OCI-LY7 (cell line): Measurements from ENCODE around the gene COG8. TPM values are rescaled to one million over a fixed set of nuclear protein-coding genes. Genes with fewer than 3 reads are reported as not detected.

Source experiments
- BruUV-seq: library from RNA; stranded (reverse); fragments of 400-500 nt; replicated peaks from 2 replicates; lab custom pipeline; 2021; lab: Mats Ljungman, UMichigan
- CTCF ChIA-PET: fragments of 300-600 bp; sonication (Branson Sonifier 250); formaldehyde crosslinking; loops from one replicate; lab custom pipeline; 2022; ENCODE audit warnings: antibody characterized with exemption; ENCODE audit not compliant: unreplicated experiment; lab: Charles Lee
- POLR2A ChIA-PET: fragments of 300-600 bp; sonication (Branson Sonifier 250); formaldehyde crosslinking; loops from one replicate; lab custom pipeline; 2022; ENCODE audit warnings: antibody characterized with exemption; lab: Charles Lee
- DNase-seq: peaks from one replicate; pipeline ENCODE4 v3.0.0-alpha.2; 2015; ENCODE audit warnings: low spot score
- H2AFZ ChIP-seq: fragments of 200-600 bp; sonication (generic), shearing (Covaris generic); 2 replicates; pipeline ENCODE4 v1.6.1; 2014; ENCODE audit warnings: mild to moderate bottlenecking, antibody characterized with exemption, low read length, moderate library complexity
- H3K27ac ChIP-seq: fragments of 200-600 bp; sonication (generic); 2 replicates; pipeline ENCODE4 v1.5.1; 2014; ENCODE audit warnings: mixed run types, low read depth, mild to moderate bottlenecking, moderate library complexity, low read length, inconsistent platforms; ENCODE audit not compliant: poor library complexity, severe bottlenecking
- H3K36me3 ChIP-seq: fragments of 200-600 bp; sonication (generic); 2 replicates; pipeline ENCODE4 v1.6.1; 2014; ENCODE audit warnings: mild to moderate bottlenecking, antibody characterized with exemption, low read length, moderate library complexity, mixed read lengths; ENCODE audit not compliant: insufficient read depth
- H3K4me1 ChIP-seq: fragments of 200-600 bp; sonication (generic); 2 replicates; pipeline ENCODE4 v1.5.1; 2014; ENCODE audit warnings: mild to moderate bottlenecking, low read length; ENCODE audit not compliant: insufficient read depth, poor library complexity, severe bottlenecking
- H3K4me2 ChIP-seq: fragments of 200-600 bp; sonication (generic); 2 replicates; pipeline ENCODE4 v1.6.1; 2014; ENCODE audit warnings: mild to moderate bottlenecking, low read length
- H3K4me3 ChIP-seq: fragments of 200-600 bp; sonication (generic); 2 replicates; pipeline ENCODE4 v1.5.1; 2014; ENCODE audit warnings: mild to moderate bottlenecking, low read depth, low read length; ENCODE audit not compliant: poor library complexity, severe bottlenecking
- H3K79me2 ChIP-seq: fragments of 200-600 bp; sonication (generic); 2 replicates; pipeline ENCODE4 v1.6.1; 2016; ENCODE audit warnings: low read depth, mild to moderate bottlenecking, low read length, moderate library complexity, mixed read lengths; ENCODE audit not compliant: insufficient read depth
- H3K9me2 ChIP-seq: fragments of 200-600 bp; sonication (generic); 2 replicates; pipeline ENCODE4 v1.6.1; 2016; ENCODE audit warnings: mild to moderate bottlenecking, low read length, mixed read lengths; ENCODE audit not compliant: insufficient read depth
- H3K9me3 ChIP-seq: fragments of 200-600 bp; sonication (generic); 2 replicates; pipeline ENCODE4 v1.6.1; 2014; ENCODE audit warnings: mild to moderate bottlenecking, mixed run types, low read length, mixed read lengths
- H4K20me1 ChIP-seq: fragments of 200-600 bp; sonication (generic); 2 replicates; pipeline ENCODE4 v1.6.1; 2014; ENCODE audit warnings: mild to moderate bottlenecking, antibody characterized with exemption, low read length, moderate library complexity, mixed read lengths; ENCODE audit not compliant: insufficient read depth
- CTCF ChIP-seq: fragments of 200-600 bp; sonication (generic); conservative IDR thresholded peaks from 2 replicates; pipeline ENCODE4 v1.5.1; 2014; ENCODE audit warnings: mild to moderate bottlenecking, antibody characterized with exemption, low read length, moderate library complexity, mixed read lengths
- EZH2phosphoT487 ChIP-seq: fragments of 200-600 bp; sonication (generic); IDR thresholded peaks from 2 replicates; pipeline ENCODE4 v1.6.1; 2018; ENCODE audit warnings: low read depth, borderline replicate concordance, mild to moderate bottlenecking, mixed run types, antibody characterized with exemption, low read length, moderate library complexity, mixed read lengths
- intact Hi-C: fragments of 100-400 bp; cut with micrococcal nuclease; formaldehyde crosslinking; loops from one replicate; pipeline ENCODE4 v1.10.0; 2022; ENCODE audit not compliant: unreplicated experiment
- total RNA-seq, 2 experiments: library from RNA; depleted of rRNA in 1 of 2; stranded (reverse); fragments of >200 nt in 1 of 2; shearing (Covaris generic) in 1 of 2; gene quantifications; 2 replicates each; pipeline ENCODE4 v1.2.3, GENCODE V29; 2014 to 2022

The COG8 gene
- total RNA-seq, 2 experiments from 2014 or later, result 55.9 to 60.3 TPM

GRCh38 chr16:69322343-69322742 is 17.0 kb downstream of the COG8 start:
- intact Hi-C loops, result no loop called here
- peaks cover 25% of the 10 kb centered on the region for H4K20me1 ChIP-seq

GRCh38 chr16:69321080-69321479 is 18.3 kb downstream of the COG8 start:
- Histone ChIP-seq H2AFZ (no peak overlapping the region), H3K27ac (no peak overlapping the region), H3K4me3 (no peak overlapping the region), H3K36me3 (peaks cover 92% of the 10 kb centered on the region), H3K9me2 (no peaks in the 10 kb centered on the region), H3K79me2 (peaks cover 34% of the 10 kb centered on the region), H3K4me2 (no peak overlapping the region), H4K20me1 (peaks cover 14% of the 10 kb centered on the region), H3K4me1 (peaks cover 7% of the 10 kb centered on the region), H3K9me3 (no peaks in the 10 kb centered on the region)
- intact Hi-C loops, result no loop called here
- no TSS peak for BruUV-seq
- CTCF ChIA-PET, result no interaction called here
- no peak for TF ChIP-seq EZH2phosphoT487
- no peak for TF ChIP-seq CTCF
- DNase-seq, result no peak
- POLR2A ChIA-PET, result interaction anchor here (2.3 kb wide), 1 partner anchor 8 kb away, joined by 7 read pairs; the partner anchor contains the start of gene PDF

More at GRCh38 chr16:69322343-69322742, 17.0 kb downstream of the COG8 start:
- Histone ChIP-seq H3K9me2 (no peaks in the 10 kb centered on the region), H2AFZ (no peak overlapping the region), H3K4me2 (no peak overlapping the region), H3K9me3 (no peaks in the 10 kb centered on the region), H3K27ac (no peak overlapping the region), H3K36me3 (peaks cover 92% of the 10 kb centered on the region), H3K79me2 (peaks cover 47% of the 10 kb centered on the region), H3K4me3 (no peak overlapping the region), H3K4me1 (peaks cover 20% of the 10 kb centered on the region)
- BruUV-seq, result no TSS peak
- POLR2A ChIA-PET, result no interaction called here
- no peak for TF ChIP-seq EZH2phosphoT487
- no peak for TF ChIP-seq CTCF
- DNase-seq, result no peak
- CTCF ChIA-PET, result no interaction called here

- Histone ChIP-seq H3K4me1 (peaks cover 3% of the 10 kb centered on the region), H4K20me1 (peaks cover 10% of the 10 kb centered on the region), H3K9me3 (no peaks in the 10 kb centered on the region), H2AFZ (no peak overlapping the region), H3K36me3 (peaks cover 92% of the 10 kb centered on the region), H3K27ac (no peak overlapping the region), H3K4me3 (no peak overlapping the region), H3K4me2 (no peak overlapping the region), H3K9me2 (no peaks in the 10 kb centered on the region), H3K79me2 (peaks cover 31% of the 10 kb centered on the region)
- intact Hi-C loops, result no loop called here
- no peak for DNase-seq
- BruUV-seq, result no TSS peak
- ChIA-PET POLR2A (interaction anchor here (2.3 kb wide), 1 partner anchor 9 kb away, joined by 7 read pairs; the partner anchor contains the start of gene PDF), CTCF (no interaction called here)
- TF ChIP-seq CTCF, result no peak
- no peak for TF ChIP-seq EZH2phosphoT487
Measured at GRCh38 chr16:69320740-69321073, 18.7 kb downstream of the COG8 start.
